RWPE2 (cell line): Measurements from ENCODE around the gene IDS.
A peak's percentile ranks its signal among the peaks of the same experiment; 100 is the strongest.
"Not testable (repeated sequence)": the region's sequence is repeated elsewhere in the genome, so short reads cannot be mapped to it uniquely, and the experiment has no call there.

ENCODE experiments used
- ATAC-seq: fragments of 200-7000 bp; cut with Tn5 transposase; 3 replicates; pipeline ENCODE4 v1.9.1; 2021; ENCODE audit warnings: low read depth
- DNase-seq: peaks from one replicate; pipeline ENCODE4 v3.0.0-alpha.2; 2020; ENCODE audit warnings: low spot score
- H3K27ac ChIP-seq: fragments of 450-650 bp; 2 replicates; pipeline ENCODE4 v1.5.1; 2017; ENCODE audit warnings: mild to moderate bottlenecking; ENCODE audit not compliant: poor library complexity, severe bottlenecking
- H3K27me3 ChIP-seq: fragments of 250-450 bp; sonication (Bioruptor Pico); 2 replicates; pipeline ENCODE4 v1.5.1; 2021; ENCODE audit warnings: mild to moderate bottlenecking, moderate library complexity; ENCODE audit not compliant: insufficient read depth, poor library complexity, severe bottlenecking
- H3K36me3 ChIP-seq: fragments of 250-450 bp; sonication (Bioruptor Pico); 2 replicates; pipeline ENCODE4 v1.5.1; 2020; ENCODE audit warnings: low read depth, mild to moderate bottlenecking, moderate library complexity
- H3K4me1 ChIP-seq: fragments of 250-450 bp; sonication (Bioruptor Pico); 2 replicates; pipeline ENCODE4 v1.5.1; 2021; ENCODE audit warnings: mild to moderate bottlenecking, moderate library complexity; ENCODE audit not compliant: insufficient read depth, poor library complexity, severe bottlenecking
- H3K4me3 ChIP-seq: fragments of 250-450 bp; sonication (Bioruptor Pico); 2 replicates; pipeline ENCODE4 v1.5.1; 2021; ENCODE audit warnings: mild to moderate bottlenecking, moderate library complexity; ENCODE audit not compliant: severe bottlenecking
- H3K9me3 ChIP-seq: fragments of 250-450 bp; sonication (Bioruptor Pico); 2 replicates; pipeline ENCODE4 v1.5.1; 2021; ENCODE audit warnings: mild to moderate bottlenecking, moderate library complexity; ENCODE audit not compliant: severe bottlenecking
- TF ChIP-seq, protein P1 (sequence below): fragments of 450-650 bp; IDR thresholded peaks from one replicate; pipeline ENCODE4 v1.5.1; 2017; ENCODE audit warnings: mild to moderate bottlenecking, moderate library complexity; ENCODE audit not compliant: poor library complexity, severe bottlenecking

IDS gene, protein sequence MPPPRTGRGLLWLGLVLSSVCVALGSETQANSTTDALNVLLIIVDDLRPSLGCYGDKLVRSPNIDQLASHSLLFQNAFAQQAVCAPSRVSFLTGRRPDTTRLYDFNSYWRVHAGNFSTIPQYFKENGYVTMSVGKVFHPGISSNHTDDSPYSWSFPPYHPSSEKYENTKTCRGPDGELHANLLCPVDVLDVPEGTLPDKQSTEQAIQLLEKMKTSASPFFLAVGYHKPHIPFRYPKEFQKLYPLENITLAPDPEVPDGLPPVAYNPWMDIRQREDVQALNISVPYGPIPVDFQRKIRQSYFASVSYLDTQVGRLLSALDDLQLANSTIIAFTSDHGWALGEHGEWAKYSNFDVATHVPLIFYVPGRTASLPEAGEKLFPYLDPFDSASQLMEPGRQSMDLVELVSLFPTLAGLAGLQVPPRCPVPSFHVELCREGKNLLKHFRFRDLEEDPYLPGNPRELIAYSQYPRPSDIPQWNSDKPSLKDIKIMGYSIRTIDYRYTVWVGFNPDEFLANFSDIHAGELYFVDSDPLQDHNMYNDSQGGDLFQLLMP

DNA sequence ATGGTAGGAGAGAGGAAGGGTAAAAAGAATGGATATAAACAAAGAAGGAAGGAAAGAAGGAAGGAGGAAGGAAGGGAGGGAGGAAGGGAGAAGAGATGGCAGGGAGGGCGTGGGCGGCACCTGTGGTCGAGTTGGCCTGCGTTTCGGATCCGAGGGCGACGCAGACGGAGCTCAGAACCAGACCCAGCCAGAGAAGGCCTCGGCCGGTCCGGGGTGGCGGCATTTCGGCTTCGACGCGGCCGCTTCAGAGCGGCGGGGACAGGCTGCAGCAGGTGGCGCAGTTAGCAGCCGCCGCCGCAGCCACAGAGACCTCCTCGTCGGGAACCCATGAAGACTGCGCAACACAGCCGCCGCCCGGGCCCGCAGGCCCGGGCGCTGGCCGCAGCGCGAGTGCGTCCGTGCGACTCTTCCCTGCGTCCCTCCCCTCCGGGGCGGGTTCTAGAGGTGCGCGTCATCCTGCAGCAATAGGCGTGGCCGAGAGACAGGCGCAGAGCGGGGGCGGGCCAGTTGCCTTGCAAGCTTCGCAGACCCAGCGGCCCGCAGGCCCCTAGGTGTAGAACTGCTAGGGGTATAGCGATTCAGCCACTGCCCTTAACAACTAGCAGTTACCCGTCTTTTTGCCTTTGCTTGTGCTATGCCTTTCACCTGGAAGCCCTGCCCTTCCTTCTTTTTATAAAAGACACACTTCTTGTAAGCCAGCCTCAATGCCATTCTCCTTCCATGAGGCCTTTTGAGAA lies at the start of gene IDS:
Gene IDS (minus strand): TSS at position 392 of the 737 bp plus-strand sequence. CDS start 169 bp downstream, at position 223.
- peak within 1 kb of the TSS; percentile 51 for H3K4me3 ChIP-seq
- H3K27me3 ChIP-seq, result no peaks in the 10 kb centered on the region
- H3K36me3 ChIP-seq, result no peaks in the 10 kb centered on the region
- H3K4me1 ChIP-seq, result peaks cover 20% of the 10 kb centered on the region
- H3K9me3 ChIP-seq, result no peaks in the 10 kb centered on the region
- peak within 1 kb of the TSS; percentile 29 for H3K27ac ChIP-seq
- TF ChIP-seq, protein P1, sequence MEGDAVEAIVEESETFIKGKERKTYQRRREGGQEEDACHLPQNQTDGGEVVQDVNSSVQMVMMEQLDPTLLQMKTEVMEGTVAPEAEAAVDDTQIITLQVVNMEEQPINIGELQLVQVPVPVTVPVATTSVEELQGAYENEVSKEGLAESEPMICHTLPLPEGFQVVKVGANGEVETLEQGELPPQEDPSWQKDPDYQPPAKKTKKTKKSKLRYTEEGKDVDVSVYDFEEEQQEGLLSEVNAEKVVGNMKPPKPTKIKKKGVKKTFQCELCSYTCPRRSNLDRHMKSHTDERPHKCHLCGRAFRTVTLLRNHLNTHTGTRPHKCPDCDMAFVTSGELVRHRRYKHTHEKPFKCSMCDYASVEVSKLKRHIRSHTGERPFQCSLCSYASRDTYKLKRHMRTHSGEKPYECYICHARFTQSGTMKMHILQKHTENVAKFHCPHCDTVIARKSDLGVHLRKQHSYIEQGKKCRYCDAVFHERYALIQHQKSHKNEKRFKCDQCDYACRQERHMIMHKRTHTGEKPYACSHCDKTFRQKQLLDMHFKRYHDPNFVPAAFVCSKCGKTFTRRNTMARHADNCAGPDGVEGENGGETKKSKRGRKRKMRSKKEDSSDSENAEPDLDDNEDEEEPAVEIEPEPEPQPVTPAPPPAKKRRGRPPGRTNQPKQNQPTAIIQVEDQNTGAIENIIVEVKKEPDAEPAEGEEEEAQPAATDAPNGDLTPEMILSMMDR, result no peak
- ATAC-seq, result peak; percentile 95
- peak; percentile 80 for DNase-seq

DNA sequence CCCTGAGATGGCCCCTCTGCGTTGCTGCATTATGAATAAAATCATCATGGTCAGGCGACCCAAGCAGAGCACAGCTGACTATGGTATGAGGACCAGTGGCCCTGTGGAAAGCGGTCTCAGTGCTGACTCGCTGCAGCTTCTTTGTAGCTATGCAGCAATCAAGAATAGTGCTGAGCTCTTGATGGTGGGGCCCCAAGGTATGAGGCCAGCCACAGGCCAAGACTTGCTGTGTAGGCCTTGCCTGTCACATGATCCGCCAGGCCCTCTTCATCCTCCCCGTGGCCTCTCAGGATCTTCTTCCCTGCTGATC lies 46.8 kb upstream of the IDS start:
- H3K9me3 ChIP-seq, H3K27me3 ChIP-seq, H3K27ac ChIP-seq, H3K4me1 ChIP-seq, H3K36me3 ChIP-seq, H3K4me3 ChIP-seq, ATAC-seq, DNase-seq: not testable (repeated sequence)

DNA sequence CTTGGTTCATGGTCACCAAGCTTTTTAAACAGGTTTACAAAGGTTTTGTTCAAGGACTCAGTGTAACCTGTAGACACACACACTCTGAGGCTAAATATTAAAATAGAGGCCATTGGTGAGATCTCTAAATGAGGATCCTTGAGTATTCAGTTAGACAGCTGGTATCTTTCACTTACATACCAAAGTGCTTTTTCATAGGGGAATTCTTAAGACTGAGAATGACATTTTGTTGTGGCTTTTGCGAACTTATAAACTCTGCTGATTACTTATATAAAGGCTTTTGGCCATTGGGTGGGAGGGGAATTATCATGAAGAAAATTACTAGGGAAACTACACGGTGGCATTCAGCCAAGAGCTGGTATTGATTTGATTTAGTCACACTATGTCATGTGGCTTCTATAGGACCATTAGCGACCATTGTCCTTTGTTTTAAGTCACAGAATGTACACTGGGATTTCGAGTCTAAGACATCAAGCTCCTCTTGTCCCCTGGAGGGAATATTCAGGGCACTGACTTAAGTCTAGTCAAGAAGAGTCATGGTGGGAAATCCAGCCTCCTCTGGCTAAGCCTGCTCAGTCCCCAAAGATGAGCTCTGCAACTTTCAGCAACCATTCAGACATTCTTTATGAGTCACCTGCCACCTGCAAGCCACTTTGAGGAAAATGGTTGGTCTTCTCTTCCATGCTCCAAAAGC lies 46.3 kb upstream of the IDS start:
- H3K9me3 ChIP-seq, H3K4me3 ChIP-seq, H3K27ac ChIP-seq, DNase-seq, H3K4me1 ChIP-seq, H3K36me3 ChIP-seq, H3K27me3 ChIP-seq, ATAC-seq: not testable (repeated sequence)

DNA sequence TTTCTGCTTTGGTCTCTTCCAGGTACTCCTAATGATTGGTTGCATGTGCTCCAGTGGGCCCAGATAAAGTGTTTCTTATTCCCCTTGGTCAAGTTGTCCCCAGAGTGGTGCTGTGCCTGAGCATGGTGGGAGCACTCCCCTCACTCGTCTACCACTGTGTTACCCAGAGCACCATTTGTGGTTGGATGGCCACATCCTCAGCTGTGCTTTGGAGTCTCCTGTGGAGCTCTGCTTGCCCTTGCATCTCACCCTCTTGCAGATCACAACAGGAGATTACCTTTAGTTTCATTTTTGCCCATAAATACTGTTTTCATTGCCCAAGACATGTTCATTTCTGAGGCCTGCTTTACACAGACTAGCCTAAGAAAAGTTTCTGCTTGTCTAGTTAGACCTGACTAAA lies 45.3 kb upstream of the IDS start:
- not testable (repeated sequence) for H3K27ac ChIP-seq, ATAC-seq, H3K27me3 ChIP-seq, H3K36me3 ChIP-seq, DNase-seq, H3K9me3 ChIP-seq, H3K4me3 ChIP-seq, H3K4me1 ChIP-seq

DNA sequence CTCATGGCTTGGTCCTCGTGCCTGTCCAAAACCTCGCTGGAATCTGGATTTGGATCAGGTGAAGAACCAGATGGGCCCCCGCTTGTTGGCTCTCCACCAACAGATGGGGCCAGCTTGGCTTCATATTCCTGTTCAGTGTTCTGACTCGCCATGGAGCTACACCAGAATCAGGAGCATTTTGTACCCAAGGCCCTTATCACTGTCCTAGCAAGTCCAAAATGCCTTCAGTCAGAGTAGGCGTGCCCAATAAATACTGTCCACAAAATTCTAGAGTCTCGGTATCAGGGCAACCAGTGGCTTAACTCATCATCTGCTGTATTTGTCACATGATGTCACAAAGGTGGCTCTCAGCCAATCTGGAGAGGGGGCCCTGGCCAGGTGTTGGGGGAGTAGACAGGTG lies 44.6 kb upstream of the IDS start, which contains the start of gene HSFX3:
Gene HSFX3 (minus strand): TSS at position 224 of the 400 bp plus-strand sequence. CDS start 72 bp downstream, at position 152.
- not testable (repeated sequence) for H3K4me3 ChIP-seq, H3K9me3 ChIP-seq, H3K36me3 ChIP-seq, ATAC-seq, DNase-seq, H3K4me1 ChIP-seq, H3K27ac ChIP-seq, H3K27me3 ChIP-seq

DNA sequence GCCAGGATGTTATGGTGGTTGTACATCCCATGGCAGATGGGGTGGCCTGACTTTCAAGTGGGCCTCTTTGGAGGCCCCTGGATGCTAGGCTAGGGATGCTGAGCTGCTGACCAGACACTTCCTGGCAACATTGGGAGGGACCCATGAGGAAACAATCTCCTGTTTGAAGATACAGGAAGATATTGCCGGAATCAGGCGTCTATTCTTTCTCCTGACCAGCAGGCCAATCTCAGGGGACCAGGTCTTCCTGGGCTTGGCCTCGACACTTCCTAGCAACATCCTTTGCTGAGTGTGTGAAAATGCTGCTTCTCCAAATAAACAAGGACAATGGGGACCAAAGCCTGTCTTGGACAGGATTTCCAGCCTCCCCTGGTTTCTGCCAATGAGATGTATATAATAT lies 42.7 kb upstream of the IDS start:
- H3K9me3 ChIP-seq, H3K36me3 ChIP-seq, H3K4me3 ChIP-seq, ATAC-seq, H3K27me3 ChIP-seq, DNase-seq, H3K27ac ChIP-seq, H3K4me1 ChIP-seq: not testable (repeated sequence)

DNA sequence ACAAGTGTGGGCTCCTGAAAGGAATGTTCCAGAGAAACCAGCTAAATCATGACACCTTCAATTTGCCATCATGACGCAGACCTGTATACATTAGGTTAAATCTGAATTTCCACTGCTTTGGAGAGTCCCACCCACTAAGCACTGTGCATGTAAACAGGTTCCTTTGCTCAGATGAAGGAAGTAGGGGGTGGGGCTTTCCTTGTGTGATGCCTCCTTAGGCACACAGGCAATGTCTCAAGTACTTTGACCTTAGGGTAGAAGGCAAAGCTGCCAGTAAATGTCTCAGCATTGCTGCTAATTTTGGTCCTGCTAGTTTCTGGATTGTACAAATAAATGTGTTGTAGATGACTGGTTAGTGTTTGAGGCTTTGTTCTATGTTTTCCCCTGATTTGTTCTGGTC lies 41.9 kb upstream of the IDS start:
- not testable (repeated sequence) for H3K27me3 ChIP-seq, H3K4me1 ChIP-seq, DNase-seq, H3K4me3 ChIP-seq, ATAC-seq, H3K36me3 ChIP-seq, H3K27ac ChIP-seq, H3K9me3 ChIP-seq

DNA sequence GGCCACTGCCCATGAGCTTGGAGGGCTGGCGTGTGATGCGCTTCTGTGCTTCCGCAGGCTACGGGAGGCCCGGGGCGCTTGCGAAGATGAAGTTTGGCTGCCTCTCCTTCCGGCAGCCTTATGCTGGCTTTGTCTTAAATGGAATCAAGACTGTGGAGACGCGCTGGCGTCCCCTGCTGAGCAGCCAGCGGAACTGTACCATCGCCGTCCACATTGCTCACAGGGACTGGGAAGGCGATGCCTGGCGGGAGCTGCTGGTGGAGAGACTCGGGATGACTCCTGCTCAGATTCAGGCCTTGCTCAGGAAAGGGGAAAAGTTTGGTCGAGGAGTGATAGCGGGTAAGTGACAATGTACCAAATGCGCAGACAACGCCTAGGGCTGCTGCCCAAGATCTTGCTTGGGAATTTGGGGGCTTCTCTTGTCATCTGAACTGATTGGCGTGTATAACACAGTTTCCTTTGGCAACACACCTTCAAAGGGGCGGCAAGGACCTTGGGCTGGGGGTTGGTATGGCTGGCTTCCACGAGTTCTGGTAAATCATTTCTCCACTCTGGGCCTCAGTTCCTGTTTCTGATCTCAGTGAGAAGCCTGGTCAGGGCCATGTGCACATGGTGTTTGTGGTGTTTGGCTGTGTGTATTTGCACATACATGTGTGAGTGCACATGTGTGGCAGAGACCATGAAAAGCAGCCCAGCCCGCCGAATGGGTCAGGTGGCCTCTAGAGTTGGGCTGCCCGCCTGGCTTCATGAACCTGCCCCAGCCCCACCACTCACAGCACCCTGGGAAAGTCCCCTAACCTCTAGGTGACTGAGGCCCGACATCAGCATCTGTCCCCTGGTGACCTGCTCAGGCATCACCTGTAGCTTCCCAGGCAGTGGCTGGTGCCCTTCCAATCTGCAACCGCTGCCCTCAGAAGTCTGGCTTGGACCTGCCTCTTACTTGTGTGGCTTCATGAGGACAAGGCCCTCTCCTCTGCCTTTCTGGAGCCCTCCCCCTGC lies 40.7 kb upstream of the IDS start:
- not testable (repeated sequence) for H3K27ac ChIP-seq, ATAC-seq, DNase-seq, H3K4me1 ChIP-seq, H3K27me3 ChIP-seq, H3K4me3 ChIP-seq, H3K36me3 ChIP-seq, H3K9me3 ChIP-seq
